HFF-Myc (cell line): ENCODE measurements around the gene FAM89B.

Experiments
- DNase-seq: peaks from one replicate; pipeline ENCODE4 v3.0.0-alpha.2; 2011; ENCODE audit warnings: low read depth; ENCODE audit errors: extremely low read depth
- H3K4me3 ChIP-seq: replicated peaks from 2 replicates; pipeline ENCODE4 v1.5.1; 2011; ENCODE audit warnings: low read depth, mild to moderate bottlenecking, control low read depth, low read length
- TF ChIP-seq, protein P1 (sequence below): IDR thresholded peaks from 2 replicates; pipeline ENCODE4 v1.5.1; 2012; ENCODE audit warnings: mild to moderate bottlenecking, low read depth, low read length, control low read depth; ENCODE audit errors: missing control alignments

FAM89B gene

DNA sequence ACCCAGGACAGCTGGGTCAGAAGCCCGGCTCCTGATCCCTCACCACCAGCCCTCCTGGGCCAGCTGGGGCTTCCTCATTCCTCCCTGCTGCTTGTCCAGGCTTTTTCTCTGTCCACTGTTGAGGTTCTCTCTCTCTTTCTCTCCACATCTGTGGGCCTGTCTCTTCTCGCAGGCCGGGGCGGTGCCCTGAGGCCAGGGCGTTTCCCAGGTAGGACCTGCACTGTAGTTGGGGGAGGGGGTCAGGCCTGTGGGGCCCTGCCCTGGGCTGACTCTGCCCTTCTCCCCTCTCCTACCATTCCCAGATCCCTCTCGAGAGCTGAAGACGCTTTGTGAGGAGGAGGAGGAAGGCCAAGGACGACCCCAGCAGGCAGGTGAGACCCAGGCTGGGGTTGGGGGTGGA lies 8.4 kb downstream of the FAM89B start:
- no peak for DNase-seq
- TF ChIP-seq, protein P1, sequence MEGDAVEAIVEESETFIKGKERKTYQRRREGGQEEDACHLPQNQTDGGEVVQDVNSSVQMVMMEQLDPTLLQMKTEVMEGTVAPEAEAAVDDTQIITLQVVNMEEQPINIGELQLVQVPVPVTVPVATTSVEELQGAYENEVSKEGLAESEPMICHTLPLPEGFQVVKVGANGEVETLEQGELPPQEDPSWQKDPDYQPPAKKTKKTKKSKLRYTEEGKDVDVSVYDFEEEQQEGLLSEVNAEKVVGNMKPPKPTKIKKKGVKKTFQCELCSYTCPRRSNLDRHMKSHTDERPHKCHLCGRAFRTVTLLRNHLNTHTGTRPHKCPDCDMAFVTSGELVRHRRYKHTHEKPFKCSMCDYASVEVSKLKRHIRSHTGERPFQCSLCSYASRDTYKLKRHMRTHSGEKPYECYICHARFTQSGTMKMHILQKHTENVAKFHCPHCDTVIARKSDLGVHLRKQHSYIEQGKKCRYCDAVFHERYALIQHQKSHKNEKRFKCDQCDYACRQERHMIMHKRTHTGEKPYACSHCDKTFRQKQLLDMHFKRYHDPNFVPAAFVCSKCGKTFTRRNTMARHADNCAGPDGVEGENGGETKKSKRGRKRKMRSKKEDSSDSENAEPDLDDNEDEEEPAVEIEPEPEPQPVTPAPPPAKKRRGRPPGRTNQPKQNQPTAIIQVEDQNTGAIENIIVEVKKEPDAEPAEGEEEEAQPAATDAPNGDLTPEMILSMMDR: no peak
- H3K4me3 ChIP-seq: no peak overlapping the region

DNA sequence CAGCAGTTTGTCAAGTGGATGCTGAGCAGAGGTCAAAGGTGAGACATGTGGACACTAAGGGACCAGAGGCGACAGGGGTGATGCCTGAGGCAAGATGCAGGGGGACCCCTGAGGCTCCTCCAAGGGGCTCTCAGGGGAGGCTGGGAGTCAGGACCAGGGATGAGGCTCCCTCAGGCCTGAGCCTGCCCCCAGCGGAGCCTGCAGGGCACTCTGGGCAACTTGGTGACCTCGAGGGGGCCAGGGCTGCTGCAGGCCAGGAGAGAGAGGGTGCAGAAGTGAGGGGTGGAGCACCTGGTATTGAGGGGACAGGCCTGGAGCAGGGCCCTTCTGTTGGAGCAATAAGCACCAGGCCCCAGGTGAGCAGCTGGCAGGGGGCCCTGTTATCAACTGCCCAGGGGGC lies 9.6 kb downstream of the FAM89B start:
- TF ChIP-seq, protein P1: no peak
- no peak overlapping the region for H3K4me3 ChIP-seq
- DNase-seq: no peak

DNA sequence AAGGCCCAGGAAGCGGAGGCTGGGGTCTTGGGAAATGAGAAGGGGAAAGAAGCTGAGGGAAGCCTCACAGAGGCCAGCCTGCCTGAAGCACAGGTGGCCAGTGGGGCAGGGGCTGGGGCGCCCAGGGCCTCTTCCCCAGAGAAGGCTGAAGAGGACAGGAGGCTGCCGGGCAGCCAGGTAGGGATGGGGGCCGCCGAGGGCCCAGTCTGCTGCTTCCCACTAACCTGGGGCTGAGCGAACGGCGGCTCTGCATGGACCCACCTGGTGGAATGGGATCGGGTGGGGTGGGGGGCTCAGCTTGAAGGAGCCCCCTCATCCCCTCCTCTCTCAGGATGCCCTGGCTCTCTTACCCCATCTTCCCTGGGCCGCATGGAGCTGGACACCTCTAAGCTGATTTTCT lies 11.3 kb downstream of the FAM89B start:
- no peak overlapping the region for H3K4me3 ChIP-seq
- no peak for DNase-seq
- TF ChIP-seq, protein P1: no peak

DNA sequence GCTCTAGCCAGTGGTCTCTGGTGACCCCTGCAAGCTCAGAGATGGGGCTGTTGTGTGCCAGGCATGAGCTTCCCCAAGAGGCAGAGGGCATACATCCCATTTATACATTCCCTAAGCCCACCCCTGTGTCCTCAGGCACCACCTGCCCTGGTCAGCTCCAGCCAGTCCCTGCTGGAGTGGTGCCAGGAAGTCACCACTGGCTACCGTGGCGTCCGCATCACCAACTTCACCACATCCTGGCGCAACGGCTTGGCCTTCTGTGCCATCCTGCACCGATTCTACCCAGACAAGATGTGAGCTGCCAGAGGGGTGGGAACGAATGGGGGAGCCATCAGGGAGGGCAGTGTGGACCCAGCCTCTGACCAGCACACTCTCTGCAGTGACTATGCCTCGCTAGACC lies 11.8 kb downstream of the FAM89B start:
- TF ChIP-seq, protein P1: no peak

DNA sequence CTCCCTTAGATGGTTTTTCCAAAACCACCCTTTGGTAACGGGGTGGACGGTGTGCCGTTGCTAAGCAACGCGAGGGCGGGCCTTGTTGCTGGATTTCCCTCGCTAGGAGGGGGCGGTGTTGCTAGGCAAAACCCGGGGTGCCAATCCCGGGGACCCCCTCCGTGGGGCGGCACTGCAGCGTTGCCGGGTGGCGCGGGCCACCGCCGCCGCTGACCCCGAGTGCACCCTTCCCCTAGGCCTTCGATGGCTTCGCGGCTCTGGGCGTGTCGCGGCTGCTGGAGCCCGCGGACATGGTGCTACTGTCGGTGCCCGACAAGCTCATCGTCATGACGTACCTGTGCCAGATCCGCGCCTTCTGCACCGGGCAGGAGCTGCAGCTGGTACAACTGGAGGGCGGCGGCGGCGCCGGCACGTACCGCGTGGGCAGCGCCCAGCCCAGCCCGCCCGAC lies 12.4 kb downstream of the FAM89B start:
- TF ChIP-seq, protein P1: no peak
- DNase-seq: no peak
- H3K4me3 ChIP-seq: no peak overlapping the region

More for the DNA sequence above, 11.8 kb downstream of the FAM89B start:
- no peak overlapping the region for H3K4me3 ChIP-seq
- no peak for DNase-seq

DNA sequence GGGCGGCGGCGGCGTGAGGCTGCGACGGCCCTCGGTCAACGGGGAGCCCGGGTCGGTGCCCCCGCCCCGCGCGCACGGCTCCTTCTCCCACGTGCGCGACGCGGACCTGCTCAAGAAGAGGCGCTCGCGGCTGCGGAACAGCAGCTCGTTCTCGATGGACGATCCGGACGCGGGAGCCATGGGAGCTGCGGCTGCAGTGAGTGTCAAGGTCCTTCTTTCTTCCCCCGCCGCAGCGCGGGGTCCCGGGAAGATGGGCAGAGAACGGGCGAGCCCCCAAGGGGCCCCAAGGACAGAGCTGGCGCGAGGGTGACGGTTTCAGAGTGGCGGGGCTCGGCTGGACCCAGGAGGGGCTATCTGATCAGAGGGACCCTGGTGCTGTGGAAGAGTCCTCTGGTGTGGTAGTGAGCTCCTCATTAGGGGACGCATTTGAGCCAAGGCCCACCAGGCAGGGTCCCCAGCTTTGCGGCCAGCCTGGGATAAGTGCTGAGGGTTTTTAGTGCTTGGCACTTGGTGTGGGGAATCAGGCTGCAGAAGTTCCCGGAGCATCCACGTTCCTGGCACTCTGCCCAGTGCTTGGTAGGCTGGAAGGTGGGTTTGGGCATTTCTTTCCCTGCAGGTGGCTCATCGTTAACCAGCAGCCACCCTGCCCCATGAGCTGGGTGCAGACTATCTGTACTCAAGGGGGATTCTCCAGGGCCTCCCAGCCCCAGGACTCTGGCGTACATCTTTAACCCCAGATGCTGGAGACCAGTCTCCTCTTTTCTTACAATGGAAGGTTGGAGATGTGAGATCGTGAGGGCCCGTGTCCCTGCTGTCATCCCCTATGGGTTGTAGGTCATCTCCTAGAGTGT lies 13.3 kb downstream of the FAM89B start:
- H3K4me3 ChIP-seq: no peak overlapping the region
- TF ChIP-seq, protein P1: no peak
- DNase-seq: no peak
